Ascending aorta (tissue), 2 donors: ENCODE data around the gene ADAMTS15. TPM values are rescaled to one million over a fixed set of nuclear protein-coding genes. Genes with fewer than 3 reads are reported as not detected.

Experiments
- DNase-seq, 2 donors: peaks; one replicate each; pipeline ENCODE4 v3.0.0-alpha.2; 2019; ENCODE audit warnings: low spot score in 2 of 2
- H3K27ac ChIP-seq, 2 donors: fragments of 200-600 bp; sonication (generic); one replicate each; pipeline ENCODE4 v1.5.1; 2016 to 2017; ENCODE audit warnings: mild to moderate bottlenecking in 1 of 2
- H3K27me3 ChIP-seq: fragments of 200-600 bp; sonication (generic); one replicate; pipeline ENCODE4 v1.5.1; 2017
- H3K36me3 ChIP-seq, 2 donors: fragments of 200-600 bp; sonication (generic); one replicate each; pipeline ENCODE4 v1.5.1; 2016
- H3K4me1 ChIP-seq, 2 donors: fragments of 200-600 bp; sonication (generic); one replicate each; pipeline ENCODE4 v1.5.1; 2016 to 2017; ENCODE audit warnings: mild to moderate bottlenecking in 1 of 2
- H3K4me3 ChIP-seq, 2 donors: fragments of 200-600 bp; sonication (generic); one replicate each; pipeline ENCODE4 v1.5.1; 2016 to 2017; ENCODE audit warnings: mild to moderate bottlenecking in 1 of 2
- H3K9me3 ChIP-seq, 2 donors: fragments of 200-600 bp; sonication (generic); one replicate each; pipeline ENCODE4 v1.5.1; 2016
- CTCF ChIP-seq, 3 experiments: fragments of 200-600 bp in 2 of 3; fragments of 450-650 bp in 1 of 3; sonication (generic) in 2 of 3; IDR thresholded peaks; one replicate each; pipeline ENCODE4 v1.5.1; 2016 to 2019; ENCODE audit warnings: antibody characterized with exemption in 3 of 3, mild to moderate bottlenecking in 1 of 3, moderate library complexity in 1 of 3
- intact Hi-C: fragments of 100-400 bp; cut with DNase I; formaldehyde crosslinking; loops from one replicate; pipeline ENCODE4 v1.15.1; 2023
- total RNA-seq: library from RNA; depleted of rRNA; stranded (reverse); fragments of >200 nt; gene quantifications from one replicate; pipeline ENCODE4 v1.1.0, GENCODE V29; 2016

Gene ADAMTS15
- 20.4 TPM for total RNA-seq

- no peaks in the 10 kb centered on the region for H3K36me3 ChIP-seq
- peak within 1 kb of the TSS; percentile 57 to 81 for H3K4me3 ChIP-seq
- TF ChIP-seq CTCF (IDR thresholded peaks at IDR 0.05), result no peak
- no peaks in the 10 kb centered on the region for H3K27me3 ChIP-seq
- intact Hi-C loops, result loop anchor here (2.0 to 5.0 kb wide), 3 partner anchors 74 to 229 kb away; no protein-coding TSS in a partner anchor
- DNase-seq, result peak; percentile 39 to 88
- H3K27ac ChIP-seq, result peak within 1 kb of the TSS; percentile 76 to 82
- H3K9me3 ChIP-seq, result no peaks in the 10 kb centered on the region
- peaks cover 11 to 24% of the 10 kb centered on the region in 2 donors for H3K4me1 ChIP-seq
Measured at GRCh38 chr11:130448416-130449309, at the start of gene ADAMTS15. ADAMTS15 (plus strand) TSS chr11:130448645; CDS start chr11:130448974, 329 bp downstream.

GRCh38 chr11:130399196-130399595 lies 49.2 kb upstream of the ADAMTS15 start:
- no peaks in the 10 kb centered on the region for H3K9me3 ChIP-seq
- TF ChIP-seq CTCF (IDR thresholded peaks at IDR 0.05), result no peak
- no peak overlapping the region for H3K4me3 ChIP-seq
- no peaks in the 10 kb centered on the region for H3K36me3 ChIP-seq
- no peaks in the 10 kb centered on the region for H3K27me3 ChIP-seq
- intact Hi-C loops, result no loop called here
- H3K4me1 ChIP-seq, result peaks cover 12 to 36% of the 10 kb centered on the region in 2 donors
- no peak for DNase-seq
- no peak overlapping the region for H3K27ac ChIP-seq

GRCh38 chr11:130400781-130401483 lies 47.5 kb upstream of the ADAMTS15 start:
- H3K27ac ChIP-seq, result peak overlapping the region; percentile 87 to 92
- no peaks in the 10 kb centered on the region for H3K27me3 ChIP-seq
- no peaks in the 10 kb centered on the region for H3K9me3 ChIP-seq
- no peaks in the 10 kb centered on the region for H3K36me3 ChIP-seq
- H3K4me1 ChIP-seq, result peaks cover 12 to 36% of the 10 kb centered on the region in 2 donors
- peak in 1 of 2 donors; percentile 80 for DNase-seq
- peak overlapping the region in 1 of 2 donors; percentile 23 for H3K4me3 ChIP-seq
- intact Hi-C loops, result loop anchor here (2.0 to 5.0 kb wide), 3 partner anchors 89 to 399 kb away; partner anchors contain the start of genes APLP2, PRDM10 and ZBTB44
- TF ChIP-seq CTCF (IDR thresholded peaks at IDR 0.05), result no peak

- Histone ChIP-seq H3K9me3 (no peaks in the 10 kb centered on the region), H3K4me1 (peaks cover 12 to 36% of the 10 kb centered on the region in 2 donors), H3K27me3 (no peaks in the 10 kb centered on the region), H3K36me3 (no peaks in the 10 kb centered on the region), H3K4me3 (no peak overlapping the region), H3K27ac (peak overlapping the region; percentile 87 to 92)
- intact Hi-C loops, result loop anchor here (5.0 kb wide), 2 partner anchors 90 to 400 kb away; partner anchors contain the start of genes PRDM10 and ZBTB44
- no peak for DNase-seq
- no peak for TF ChIP-seq CTCF (IDR thresholded peaks at IDR 0.05)
Measured at GRCh38 chr11:130402570-130402969, 45.9 kb upstream of the ADAMTS15 start.

- Histone ChIP-seq H3K4me3 (peak overlapping the region in 1 of 2 donors; percentile 12), H3K9me3 (no peaks in the 10 kb centered on the region), H3K36me3 (no peaks in the 10 kb centered on the region), H3K27ac (peak overlapping the region; percentile 87 to 92), H3K4me1 (peaks cover 12 to 36% of the 10 kb centered on the region in 2 donors), H3K27me3 (no peaks in the 10 kb centered on the region)
- DNase-seq, result peak; percentile 30 to 89
- TF ChIP-seq CTCF (IDR thresholded peaks at IDR 0.05), result no peak
- intact Hi-C loops, result loop anchor here (5.0 kb wide), 2 partner anchors 91 to 401 kb away; partner anchors contain the start of genes PRDM10 and ZBTB44
Measured at GRCh38 chr11:130403271-130403804, 45.1 kb upstream of the ADAMTS15 start.
